Measurements from ENCODE around the gene ACSBG1. TPM values are rescaled to one million over a fixed set of nuclear protein-coding genes. Genes with fewer than 3 reads are reported as not detected.
A peak's percentile ranks its signal among the peaks of the same experiment; 100 is the strongest.

Gene ACSBG1
- total and polyA plus RNA-seq, 9 donors, result 0.15 to 2.2 (median 0.45) TPM; not detected in 2

DNA sequence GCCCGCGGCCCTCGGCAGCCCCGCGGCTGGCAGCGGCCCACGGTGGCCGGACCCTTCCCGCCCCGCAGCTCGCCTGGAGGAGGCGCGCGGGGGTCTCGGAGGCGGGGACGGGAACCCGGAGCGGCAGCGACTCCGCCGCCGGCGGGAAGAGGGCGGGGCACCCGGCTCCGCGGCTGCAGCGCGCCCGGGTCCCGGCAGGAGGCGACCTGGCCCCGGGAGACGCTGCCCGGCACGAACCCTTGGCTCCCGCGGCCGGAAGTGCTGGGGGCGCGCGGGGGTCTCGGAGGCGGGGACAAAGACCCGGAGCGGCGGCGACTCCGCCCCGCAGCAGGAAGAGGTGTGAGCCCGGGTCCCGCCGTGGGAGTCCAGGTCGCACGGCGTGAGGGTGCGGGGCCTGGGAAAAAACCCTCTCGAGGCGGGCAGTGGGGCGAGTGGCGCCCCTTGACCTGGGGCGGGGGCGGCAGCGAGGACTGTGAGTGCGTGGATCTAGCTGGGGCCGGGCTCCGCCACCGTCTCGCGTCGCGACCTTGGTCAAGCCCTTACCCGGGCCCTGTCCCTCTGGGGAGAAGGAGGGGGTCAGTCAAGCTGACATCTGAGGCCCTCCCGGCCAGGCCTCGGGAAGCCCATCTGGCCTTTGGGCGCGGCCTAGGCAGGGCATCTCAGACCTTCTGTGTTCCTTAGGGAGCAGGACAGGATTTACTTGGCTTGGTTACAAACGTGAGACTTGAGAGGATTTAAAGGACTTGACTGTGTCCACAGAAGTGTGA lies 102.9 kb downstream of the ACSBG1 start, which contains the start of gene CIB2:
Gene CIB2 (minus strand): TSS at position 151 of the 767 bp plus-strand sequence. CDS start 230 bp downstream, outside the sequence.
- Histone ChIP-seq H3K36me3 (no peaks in the 10 kb centered on the region), H3K4me3 (peak within 1 kb of the TSS; percentile 48), H3K4me1 (ENCODE audit: insufficient read depth) (no peaks in the 10 kb centered on the region), H3K27me3 (no peaks in the 10 kb centered on the region), H3K27ac (peak within 1 kb of the TSS; percentile 78 to 89), H3K9me3 (no peaks in the 10 kb centered on the region)
- WGBS, 3 donors, result 1% methylated on average over 59 to 79 of the region's 79 CpGs
- peak; percentile 73 to 88 (median 83) for DNase-seq
- intact Hi-C loops (cut with DNase I), result loop anchor here in 2 of 4 donors (5.0 to 10.0 kb wide), 2 partner anchors 63 to 111 kb away; no protein-coding TSS in a partner anchor
- TF ChIP-seq EP300 (IDR thresholded peaks at IDR 0.05), result no peak
- TF ChIP-seq, protein P1, sequence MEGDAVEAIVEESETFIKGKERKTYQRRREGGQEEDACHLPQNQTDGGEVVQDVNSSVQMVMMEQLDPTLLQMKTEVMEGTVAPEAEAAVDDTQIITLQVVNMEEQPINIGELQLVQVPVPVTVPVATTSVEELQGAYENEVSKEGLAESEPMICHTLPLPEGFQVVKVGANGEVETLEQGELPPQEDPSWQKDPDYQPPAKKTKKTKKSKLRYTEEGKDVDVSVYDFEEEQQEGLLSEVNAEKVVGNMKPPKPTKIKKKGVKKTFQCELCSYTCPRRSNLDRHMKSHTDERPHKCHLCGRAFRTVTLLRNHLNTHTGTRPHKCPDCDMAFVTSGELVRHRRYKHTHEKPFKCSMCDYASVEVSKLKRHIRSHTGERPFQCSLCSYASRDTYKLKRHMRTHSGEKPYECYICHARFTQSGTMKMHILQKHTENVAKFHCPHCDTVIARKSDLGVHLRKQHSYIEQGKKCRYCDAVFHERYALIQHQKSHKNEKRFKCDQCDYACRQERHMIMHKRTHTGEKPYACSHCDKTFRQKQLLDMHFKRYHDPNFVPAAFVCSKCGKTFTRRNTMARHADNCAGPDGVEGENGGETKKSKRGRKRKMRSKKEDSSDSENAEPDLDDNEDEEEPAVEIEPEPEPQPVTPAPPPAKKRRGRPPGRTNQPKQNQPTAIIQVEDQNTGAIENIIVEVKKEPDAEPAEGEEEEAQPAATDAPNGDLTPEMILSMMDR (IDR thresholded peaks at IDR 0.05), result peak; percentile 75 to 91 (median 84)
- peak; percentile 35 for TF ChIP-seq POLR2A (IDR thresholded peaks at IDR 0.05)

- intact Hi-C loops (cut with DNase I), result loop anchor here in 2 of 4 donors (5.0 to 10.0 kb wide), 2 partner anchors 64 to 112 kb away; no protein-coding TSS in a partner anchor
- Histone ChIP-seq H3K4me1 (ENCODE audit: insufficient read depth) (no peaks in the 10 kb centered on the region), H3K36me3 (no peaks in the 10 kb centered on the region), H3K9me3 (no peaks in the 10 kb centered on the region), H3K27ac (peak overlapping the region; percentile 78 to 89), H3K4me3 (peak overlapping the region; percentile 48), H3K27me3 (no peaks in the 10 kb centered on the region)
- DNase-seq, result peak in 3 of 5 donors; percentile 36 to 50 (median 49)
- TF ChIP-seq, protein P1 (IDR thresholded peaks at IDR 0.05), result no peak
- TF ChIP-seq POLR2A (IDR thresholded peaks at IDR 0.05), result no peak
- TF ChIP-seq EP300 (IDR thresholded peaks at IDR 0.05), result no peak
- 21 to 26% (median 24%) methylated on average over 50 to 51 of the region's 51 CpGs for WGBS, 3 donors
Observed at GRCh38 chr15:78130466-78131294, 103.7 kb downstream of the ACSBG1 start.

DNA sequence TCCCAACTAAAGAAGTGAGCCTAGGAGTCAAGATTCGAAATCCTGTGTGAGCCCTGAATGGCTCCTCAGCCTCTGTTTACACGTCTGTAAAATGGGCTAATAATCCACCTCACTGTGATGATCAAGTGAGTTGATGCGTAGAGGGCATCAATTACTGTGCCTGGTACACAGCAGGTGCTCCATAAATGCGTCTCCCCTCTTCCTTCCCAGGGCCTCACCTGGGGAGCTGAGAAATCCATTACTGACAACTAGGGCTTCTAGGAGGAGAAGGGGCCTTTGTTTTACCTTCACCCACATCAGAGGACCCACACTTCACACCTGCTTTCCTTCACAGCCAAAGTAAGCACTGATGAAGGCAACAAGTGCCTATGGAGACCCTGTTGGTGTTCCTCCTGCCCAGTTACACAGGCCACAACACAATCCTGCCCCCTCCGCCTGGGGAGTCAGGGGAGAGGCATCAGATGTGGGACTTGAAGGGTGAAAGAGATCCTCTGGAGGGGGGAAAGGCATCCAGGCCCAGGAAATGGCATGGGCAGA lies 104.5 kb downstream of the ACSBG1 start:
- Histone ChIP-seq H3K27ac (no peak overlapping the region), H3K9me3 (no peaks in the 10 kb centered on the region), H3K4me3 (no peak overlapping the region), H3K4me1 (ENCODE audit: insufficient read depth) (no peaks in the 10 kb centered on the region), H3K27me3 (no peaks in the 10 kb centered on the region), H3K36me3 (no peaks in the 10 kb centered on the region)
- intact Hi-C loops (cut with DNase I), result loop anchor here (5.0 to 10.0 kb wide), 4 partner anchors 65 to 295 kb away; partner anchors contain the start of gene ACSBG1 (in 1 of the 4)
- WGBS, 3 donors, result 90 to 95% (median 92%) methylated on average over 5 of the region's 5 CpGs
- TF ChIP-seq POLR2A (IDR thresholded peaks at IDR 0.05), result no peak
- no peak for TF ChIP-seq EP300 (IDR thresholded peaks at IDR 0.05)
- TF ChIP-seq, protein P1 (IDR thresholded peaks at IDR 0.05), result no peak
- no peak for DNase-seq

Data from ovary (tissue), 9 donors.